Chondrocyte (in vitro differentiated cells): ENCODE results near the gene MYO1G. TPM values are rescaled to one million over a fixed set of nuclear protein-coding genes. Genes with fewer than 3 reads are reported as not detected.
"Not testable (repeated sequence)": the region's sequence is repeated elsewhere in the genome, so short reads cannot be mapped to it uniquely, and the experiment has no call there.

Experiments
- DNase-seq: peaks from one replicate; pipeline ENCODE4 v3.0.0; 2021; ENCODE audit warnings: mixed read lengths, low spot score
- H3K27ac Mint-ChIP-seq: one replicate; pipeline ENCODE4 v1.8.0; 2021; ENCODE audit warnings: mild to moderate bottlenecking, moderate library complexity, mixed read lengths; ENCODE audit not compliant: unreplicated experiment
- H3K27me3 Mint-ChIP-seq: 2 replicates; pipeline ENCODE4 v1.8.0; 2021; ENCODE audit warnings: low read depth, mixed read lengths
- H3K36me3 Mint-ChIP-seq: 2 replicates; pipeline ENCODE4 v1.8.0; 2021; ENCODE audit warnings: low read depth, mixed read lengths
- H3K4me1 Mint-ChIP-seq: 2 replicates; pipeline ENCODE4 v1.8.0; 2021; ENCODE audit warnings: low read depth, mild to moderate bottlenecking, mixed read lengths
- H3K4me3 Mint-ChIP-seq: one replicate; pipeline ENCODE4 v1.8.0; 2021; ENCODE audit warnings: mild to moderate bottlenecking, moderate library complexity, mixed read lengths; ENCODE audit not compliant: unreplicated experiment
- H3K9me3 Mint-ChIP-seq: 2 replicates; pipeline ENCODE4 v1.8.0; 2021; ENCODE audit warnings: low read depth, mixed read lengths
- CTCF ChIP-seq: fragments of 200-600 bp; sonication (generic); IDR thresholded peaks from 2 replicates; pipeline ENCODE4 v1.5.0; 2021; ENCODE audit warnings: antibody characterized with exemption, mild to moderate bottlenecking, moderate library complexity
- total RNA-seq: library from RNA; stranded (reverse); gene quantifications from 3 replicates; pipeline ENCODE4 v1.2.1, GENCODE V29; 2021

Gene MYO1G
- total RNA-seq, 1 donor from 2014 or later, result 0.05 TPM

GRCh38 chr7:44995555-44996493, 17.0 kb upstream of the MYO1G start:
- TF ChIP-seq CTCF, result no peak
- no peak overlapping the region for H3K4me3 Mint-ChIP-seq
- no peak overlapping the region for H3K27ac Mint-ChIP-seq

GRCh38 chr7:44994877-44995554, 16.2 kb upstream of the MYO1G start:
- H3K9me3 Mint-ChIP-seq, result no peaks in the 10 kb centered on the region
- H3K36me3 Mint-ChIP-seq, result no peaks in the 10 kb centered on the region
- no peak overlapping the region for H3K27ac Mint-ChIP-seq
- DNase-seq, result no peak
- no peak for TF ChIP-seq CTCF
- no peaks in the 10 kb centered on the region for H3K27me3 Mint-ChIP-seq
- H3K4me3 Mint-ChIP-seq, result no peak overlapping the region
- H3K4me1 Mint-ChIP-seq, result peaks cover 9% of the 10 kb centered on the region

More at GRCh38 chr7:44995555-44996493, 17.0 kb upstream of the MYO1G start:
- Mint-ChIP-seq H3K36me3 (no peaks in the 10 kb centered on the region), H3K27me3 (no peaks in the 10 kb centered on the region), H3K9me3 (no peaks in the 10 kb centered on the region), H3K4me1 (peaks cover 2% of the 10 kb centered on the region)
- DNase-seq, result no peak

GRCh38 chr7:44992004-44992795, 13.4 kb upstream of the MYO1G start:
- H3K4me3 Mint-ChIP-seq, H3K27ac Mint-ChIP-seq, H3K9me3 Mint-ChIP-seq, H3K27me3 Mint-ChIP-seq, DNase-seq, H3K36me3 Mint-ChIP-seq: not testable (repeated sequence)
- peaks cover 14% of the 10 kb centered on the region for H3K4me1 Mint-ChIP-seq

- no peaks in the 10 kb centered on the region for H3K36me3 Mint-ChIP-seq
- DNase-seq, result no peak
- peak overlapping the region; percentile 63 for H3K27ac Mint-ChIP-seq
- H3K9me3 Mint-ChIP-seq, result no peaks in the 10 kb centered on the region
- no peak for TF ChIP-seq CTCF
- peaks cover 31% of the 10 kb centered on the region for H3K4me1 Mint-ChIP-seq
- H3K4me3 Mint-ChIP-seq, result no peak overlapping the region
- H3K27me3 Mint-ChIP-seq, result no peaks in the 10 kb centered on the region
Measured at GRCh38 chr7:44990109-44991023, 11.6 kb upstream of the MYO1G start.

- Mint-ChIP-seq H3K27me3 (no peaks in the 10 kb centered on the region), H3K36me3 (peaks cover 10% of the 10 kb centered on the region), H3K27ac (no peak overlapping the region), H3K4me1 (peaks cover 43% of the 10 kb centered on the region), H3K4me3 (no peak overlapping the region), H3K9me3 (no peaks in the 10 kb centered on the region)
- TF ChIP-seq CTCF, result no peak
- no peak for DNase-seq
Measured at GRCh38 chr7:44989132-44989531, 10.3 kb upstream of the MYO1G start.
